Activated CD4-positive, CD25-positive, alpha-beta regulatory T cell (primary cell): ENCODE data around the gene FER.
"Not testable (repeated sequence)": the region's sequence is repeated elsewhere in the genome, so short reads cannot be mapped to it uniquely, and the experiment has no call there.

Experiments
- DNase-seq, 4 experiments: peaks; one replicate each; lab custom pipeline; 2025; lab: John Stamatoyannopoulos, UW

Gene FER

GRCh38 chr5:109038209-109038840 is 290.6 kb downstream of the FER start:
- no peak for DNase-seq

GRCh38 chr5:109041317-109041716 is 293.6 kb downstream of the FER start:
- no peak for DNase-seq

- no peak for DNase-seq
Measured at GRCh38 chr5:109045710-109046109, 298.0 kb downstream of the FER start.

- DNase-seq: no peak
Measured at GRCh38 chr5:109049565-109049964, 301.9 kb downstream of the FER start.

- DNase-seq: not testable (repeated sequence)
Measured at GRCh38 chr5:109050321-109050720, 302.6 kb downstream of the FER start.

- DNase-seq: not testable (repeated sequence)
Measured at GRCh38 chr5:109052216-109052615, 304.5 kb downstream of the FER start.

- no peak for DNase-seq
Measured at GRCh38 chr5:109053995-109054417, 306.3 kb downstream of the FER start.

- DNase-seq: no peak
Measured at GRCh38 chr5:109060378-109061025, 312.8 kb downstream of the FER start.

GRCh38 chr5:109062664-109063063 is 315.0 kb downstream of the FER start:
- DNase-seq: no peak

- DNase-seq: no peak
Measured at GRCh38 chr5:109063223-109063622, 315.5 kb downstream of the FER start.

- DNase-seq: no peak
Measured at GRCh38 chr5:109076741-109077140, 329.0 kb downstream of the FER start.

- no peak for DNase-seq
Measured at GRCh38 chr5:109078448-109078847, 330.8 kb downstream of the FER start.

- no peak for DNase-seq
Measured at GRCh38 chr5:109080481-109080880, 332.8 kb downstream of the FER start.

GRCh38 chr5:109080896-109081295 is 333.2 kb downstream of the FER start:
- DNase-seq: no peak

- no peak for DNase-seq
Measured at GRCh38 chr5:109083937-109084336, 336.2 kb downstream of the FER start.

GRCh38 chr5:109089191-109089590 is 341.5 kb downstream of the FER start:
- no peak for DNase-seq

- DNase-seq: no peak
Measured at GRCh38 chr5:109099081-109099480, 351.4 kb downstream of the FER start.

GRCh38 chr5:109100971-109101370 is 353.3 kb downstream of the FER start:
- no peak for DNase-seq

GRCh38 chr5:109102096-109102690 is 354.5 kb downstream of the FER start:
- DNase-seq: no peak

GRCh38 chr5:109105631-109106267 is 358.1 kb downstream of the FER start:
- no peak for DNase-seq

GRCh38 chr5:109111680-109112079 is 364.0 kb downstream of the FER start:
- no peak for DNase-seq

GRCh38 chr5:109113608-109114007 is 365.9 kb downstream of the FER start:
- DNase-seq: no peak

GRCh38 chr5:109121225-109121624 is 373.5 kb downstream of the FER start:
- DNase-seq: no peak
